DMS 273 (cell line): ENCODE data around the gene WNT4.

Experiments
- DNase-seq: peaks from one replicate; lab custom pipeline; 2025; ENCODE audit not compliant: unreplicated experiment; lab: John Stamatoyannopoulos, UW

WNT4 gene

DNA sequence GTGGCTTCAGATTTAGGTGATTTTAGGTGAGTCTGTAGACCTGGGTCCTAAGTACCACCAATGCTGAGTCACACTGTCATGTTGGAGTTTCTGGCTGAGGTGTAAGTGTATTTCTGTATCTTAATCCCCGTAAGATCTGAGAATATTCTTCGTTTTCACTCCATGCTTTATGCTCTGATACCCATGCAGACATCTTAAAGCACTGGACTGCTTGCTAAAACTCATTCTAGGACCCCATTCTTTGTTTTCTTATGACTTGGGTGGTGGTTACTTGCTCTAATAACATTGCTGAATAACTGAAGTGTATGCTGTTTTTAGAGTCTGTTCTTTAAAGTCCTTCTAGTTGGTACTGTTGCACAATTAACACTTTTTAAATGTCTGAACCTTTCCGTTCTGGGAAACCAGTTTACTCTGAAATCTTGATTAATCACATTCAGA, 53.7 kb downstream of the WNT4 start:
- no peak for DNase-seq

DNA sequence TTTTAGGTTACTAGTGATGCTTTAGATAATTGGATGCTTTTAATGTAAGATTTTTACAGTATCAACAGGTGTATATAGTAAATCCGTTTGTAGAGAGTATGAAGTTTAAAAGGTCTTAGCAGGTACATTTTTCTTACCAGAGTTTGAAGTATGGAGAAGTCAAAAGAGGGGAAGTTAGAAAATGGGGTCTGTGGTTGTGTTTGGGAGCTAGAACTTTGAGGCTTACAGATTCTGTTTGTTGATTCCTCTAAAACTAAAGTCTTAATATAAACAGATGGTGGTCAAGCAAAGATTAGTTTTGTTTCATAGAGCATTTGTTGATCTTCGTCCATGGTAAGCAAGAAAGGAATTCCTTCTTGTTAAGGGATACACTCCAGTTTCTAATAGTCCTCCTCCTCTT, 54.6 kb downstream of the WNT4 start:
- no peak for DNase-seq

DNA sequence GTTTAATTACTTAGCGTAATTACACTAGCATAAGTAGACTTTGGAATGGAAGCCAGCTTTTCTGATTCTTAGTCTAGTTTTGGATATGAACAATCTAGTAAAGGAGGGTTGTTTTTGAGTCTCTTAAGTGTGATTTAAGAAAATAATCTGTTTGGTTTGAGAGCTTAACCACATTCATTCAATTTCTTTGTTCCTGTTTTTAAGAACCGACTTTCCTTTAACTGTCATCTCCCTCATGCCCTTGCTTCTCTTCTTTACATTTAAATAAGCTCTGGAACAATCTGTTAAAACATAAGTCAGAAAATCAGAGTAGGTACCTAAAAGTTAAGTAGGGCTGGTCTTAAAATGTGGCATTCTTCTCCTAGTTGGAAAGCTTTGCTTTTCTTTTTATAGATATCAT, 62.7 kb downstream of the WNT4 start:
- DNase-seq = no peak

DNA sequence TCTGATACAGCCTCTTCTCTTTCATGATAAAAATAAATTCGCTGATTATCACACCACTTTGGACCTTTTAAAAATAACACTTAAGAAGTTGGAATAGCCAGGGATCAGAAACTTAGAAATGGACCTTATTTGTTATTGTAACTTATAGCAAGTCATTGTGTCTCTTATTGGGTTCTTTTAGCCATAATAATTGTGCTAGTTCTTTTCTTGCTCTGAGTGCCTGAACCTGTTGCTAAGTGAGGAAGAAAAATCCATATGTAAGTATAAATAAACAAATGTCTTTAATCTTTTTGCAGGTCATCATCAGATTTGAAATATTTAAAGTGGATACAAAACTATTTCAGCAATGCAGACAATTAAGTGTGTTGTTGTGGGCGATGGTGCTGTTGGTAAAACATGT, 64.8 kb downstream of the WNT4 start:
- no peak for DNase-seq

DNA sequence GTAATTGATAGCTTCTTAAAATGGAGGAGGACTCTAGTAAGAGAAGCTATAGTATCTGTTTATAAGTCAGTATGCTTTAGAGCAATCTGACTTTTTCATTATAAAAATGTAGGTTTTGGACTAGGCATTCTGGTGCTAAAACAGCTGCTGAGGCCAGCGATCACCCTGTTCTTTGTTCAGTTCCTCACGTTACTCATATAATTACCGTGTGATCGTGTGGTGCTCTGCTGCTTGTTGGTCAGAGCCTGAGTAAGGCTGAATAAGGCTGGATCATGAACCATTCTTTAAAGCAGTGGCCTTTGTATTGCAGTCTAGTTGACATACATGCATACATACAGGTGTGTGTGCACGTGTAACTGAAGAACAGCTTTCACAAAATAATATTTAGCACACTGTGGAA, 65.2 kb downstream of the WNT4 start:
- no peak for DNase-seq

DNA sequence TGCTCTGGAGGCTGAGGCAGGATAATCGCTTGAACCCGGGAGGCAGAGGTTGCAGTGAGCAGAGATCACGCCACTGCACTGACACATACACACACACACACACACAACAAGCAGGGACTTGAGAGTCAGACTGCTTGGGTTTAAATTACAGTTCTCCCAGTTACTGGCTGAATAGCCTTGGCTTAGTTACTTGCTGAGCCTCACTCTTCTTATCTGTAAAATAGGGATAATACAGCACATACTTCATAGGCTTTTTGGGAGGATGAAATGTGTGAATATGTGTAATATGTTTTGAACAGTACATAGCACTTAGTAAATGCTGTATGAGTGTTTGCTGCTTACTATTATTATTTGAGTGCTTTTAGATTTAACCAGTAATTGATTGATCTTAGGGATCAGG, 66.6 kb downstream of the WNT4 start:
- DNase-seq = no peak

DNA sequence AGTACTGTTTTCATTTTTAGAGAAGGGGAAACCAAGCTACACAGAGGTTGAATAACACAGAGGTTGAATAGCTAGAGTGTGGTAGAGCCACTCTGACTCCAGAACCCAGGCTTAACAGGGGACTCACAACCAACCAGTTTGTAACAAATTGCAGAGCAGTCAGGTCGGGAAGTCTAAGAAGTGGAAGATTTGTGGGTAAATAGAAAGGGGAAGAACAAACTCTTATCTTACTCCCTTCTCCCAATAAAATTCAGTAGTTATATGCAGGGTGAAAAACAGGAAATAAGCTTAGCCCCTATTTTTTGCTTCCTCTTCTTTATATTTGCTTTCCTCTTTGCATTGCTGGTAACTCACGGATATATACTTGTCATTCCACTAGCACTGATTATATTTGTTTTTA, 67.2 kb downstream of the WNT4 start:
- no peak for DNase-seq

DNA sequence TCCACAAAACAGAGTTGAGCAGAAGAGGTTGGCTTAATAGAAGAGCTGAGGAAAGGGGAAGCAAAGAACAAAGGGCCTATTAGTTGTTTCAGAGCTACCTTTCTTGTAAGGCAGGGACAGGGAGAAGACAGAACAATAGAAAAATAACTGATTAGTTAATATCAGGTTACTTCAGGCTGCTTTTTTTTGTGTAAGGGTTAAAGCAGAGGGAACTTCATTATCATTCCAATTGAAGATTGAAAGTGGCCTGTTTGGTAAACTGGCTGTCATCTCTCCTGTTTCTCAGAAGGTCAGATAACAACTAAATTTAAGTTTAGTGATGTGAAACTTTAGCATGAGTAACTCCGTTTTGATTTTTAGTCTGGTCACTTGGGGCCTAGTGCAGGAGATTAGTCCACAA, 68.1 kb downstream of the WNT4 start:
- DNase-seq = no peak

DNA sequence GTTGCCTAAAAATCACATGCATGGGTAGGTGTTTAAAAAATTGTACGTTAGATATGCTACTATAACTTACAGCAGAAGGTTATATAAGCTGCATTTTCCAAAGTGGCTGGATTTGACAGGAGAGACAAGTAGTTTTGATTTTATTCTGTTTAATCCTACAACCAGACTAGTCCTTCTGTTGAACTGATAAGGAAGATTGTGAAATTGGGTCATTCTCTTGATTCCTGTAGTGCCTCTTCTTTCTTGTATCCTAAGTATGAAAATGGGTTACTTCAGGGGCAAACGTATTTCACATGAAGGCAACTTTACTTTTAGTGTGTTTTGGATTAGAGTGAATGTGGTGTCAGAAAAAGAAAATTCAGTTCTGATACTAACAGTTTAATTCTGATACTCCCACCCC, 71.4 kb downstream of the WNT4 start:
- DNase-seq = no peak
